ENCODE measurements around the gene RFTN1.
A peak's percentile ranks its signal among the peaks of the same experiment; 100 is the strongest.

The RFTN1 gene

GRCh38 chr3:16500911-16501310 lies 12.6 kb downstream of the RFTN1 start:
- H3F3A ChIP-seq (ENCODE audit: control insufficient read depth, insufficient read depth), result peaks cover 35% of the 10 kb centered on the region
- H3K9me3 ChIP-seq (ENCODE audit: control insufficient read depth, insufficient read depth, low read length), result no peaks in the 10 kb centered on the region
- H3K4me3 ChIP-seq (ENCODE audit: low read length), result no peak overlapping the region
- H3K27ac ChIP-seq (ENCODE audit: low read depth, low read length), result peak overlapping the region; percentile 95; the same call in 1 of the 2 replicates
- H3K79me2 ChIP-seq (ENCODE audit: control insufficient read depth, low read length), result peaks cover 100% of the 10 kb centered on the region
- peak overlapping the region; percentile 52; the same call in 1 of the 2 replicates for H3K4me2 ChIP-seq (ENCODE audit: low read length)
- TF ChIP-seq EZH2phosphoT487 (IDR thresholded peaks at IDR 0.05; ENCODE audit: borderline replicate concordance, low read length) (no peak), CTCF (IDR thresholded peaks at IDR 0.05; ENCODE audit: low read depth, low read length, poor library complexity, severe bottlenecking) (no peak)
- no peaks in the 10 kb centered on the region for H3K9me2 ChIP-seq (replicated peaks; ENCODE audit: control insufficient read depth, low read length)
- no peaks in the 10 kb centered on the region for H3K27me3 ChIP-seq (ENCODE audit: control insufficient read depth, low read length)
- peaks cover 67% of the 10 kb centered on the region for H4K20me1 ChIP-seq (ENCODE audit: control insufficient read depth, insufficient read depth, low read depth, low read length)
- peaks cover 100% of the 10 kb centered on the region for H3K36me3 ChIP-seq (ENCODE audit: control insufficient read depth, low read length)
- H3K4me1 ChIP-seq (ENCODE audit: control insufficient read depth, low read length), result peaks cover 100% of the 10 kb centered on the region

GRCh38 chr3:16500093-16500492 lies 13.4 kb downstream of the RFTN1 start:
- peaks cover 100% of the 10 kb centered on the region for H3K36me3 ChIP-seq (ENCODE audit: control insufficient read depth, low read length)
- peaks cover 100% of the 10 kb centered on the region for H3K4me1 ChIP-seq (ENCODE audit: control insufficient read depth, low read length)
- H3F3A ChIP-seq (ENCODE audit: control insufficient read depth, insufficient read depth), result peaks cover 27% of the 10 kb centered on the region
- H3K4me3 ChIP-seq (ENCODE audit: low read length), result peak overlapping the region; percentile 32; the same call in 1 of the 2 replicates
- no peaks in the 10 kb centered on the region for H3K9me3 ChIP-seq (ENCODE audit: control insufficient read depth, insufficient read depth, low read length)
- H4K20me1 ChIP-seq (ENCODE audit: control insufficient read depth, insufficient read depth, low read depth, low read length), result peaks cover 67% of the 10 kb centered on the region
- peak overlapping the region; percentile 51 for H3K27ac ChIP-seq (ENCODE audit: low read depth, low read length)
- no peaks in the 10 kb centered on the region for H3K9me2 ChIP-seq (replicated peaks; ENCODE audit: control insufficient read depth, low read length)
- H3K27me3 ChIP-seq (ENCODE audit: control insufficient read depth, low read length), result no peaks in the 10 kb centered on the region
- TF ChIP-seq EZH2phosphoT487 (IDR thresholded peaks at IDR 0.05; ENCODE audit: borderline replicate concordance, low read length) (no peak), CTCF (IDR thresholded peaks at IDR 0.05; ENCODE audit: low read depth, low read length, poor library complexity, severe bottlenecking) (no peak)
- peak overlapping the region; percentile 52 for H3K4me2 ChIP-seq (ENCODE audit: low read length)
- peaks cover 100% of the 10 kb centered on the region for H3K79me2 ChIP-seq (ENCODE audit: control insufficient read depth, low read length)

- Histone ChIP-seq H3K36me3 (ENCODE audit: control insufficient read depth, low read length) (peaks cover 100% of the 10 kb centered on the region), H3K4me1 (ENCODE audit: control insufficient read depth, low read length) (peaks cover 100% of the 10 kb centered on the region), H3K9me2 (replicated peaks; ENCODE audit: control insufficient read depth, low read length) (no peaks in the 10 kb centered on the region), H3K27ac (ENCODE audit: low read depth, low read length) (peak overlapping the region; percentile 51), H3K79me2 (ENCODE audit: control insufficient read depth, low read length) (peaks cover 100% of the 10 kb centered on the region), H3K9me3 (ENCODE audit: control insufficient read depth, insufficient read depth, low read length) (no peaks in the 10 kb centered on the region), H3K4me3 (ENCODE audit: low read length) (peak overlapping the region; percentile 32), H3K4me2 (ENCODE audit: low read length) (peak overlapping the region; percentile 52), H4K20me1 (ENCODE audit: control insufficient read depth, insufficient read depth, low read depth, low read length) (peaks cover 67% of the 10 kb centered on the region), H3K27me3 (ENCODE audit: control insufficient read depth, low read length) (no peaks in the 10 kb centered on the region), H3F3A (ENCODE audit: control insufficient read depth, insufficient read depth) (peaks cover 25% of the 10 kb centered on the region)
- TF ChIP-seq EZH2phosphoT487 (IDR thresholded peaks at IDR 0.05; ENCODE audit: borderline replicate concordance, low read length) (no peak), CTCF (IDR thresholded peaks at IDR 0.05; ENCODE audit: low read depth, low read length, poor library complexity, severe bottlenecking) (no peak)
Measured at GRCh38 chr3:16499351-16499750, 14.1 kb downstream of the RFTN1 start.

All from DOHH2 (cell line).